ENCODE results near the gene PARVB. TPM values are rescaled to one million over a fixed set of nuclear protein-coding genes. Genes with fewer than 3 reads are reported as not detected.

Gene PARVB
- polyA plus RNA-seq, 1 donor (not counting 4 experiments of a cell fraction or from before 2014, with no cell fraction given): 10.5 TPM

GRCh38 chr22:44019846-44020245 is 4.3 kb upstream of the PARVB start:
- dilution Hi-C loops (cut with MboI; ENCODE audit: extremely low pct_ligation_motif_present, low sequenced_read_pairs): no loop called here
- DNase-seq (ENCODE audit: low read depth, low spot score): no peak
- H3K9ac ChIP-seq (ENCODE audit: control insufficient read depth, extremely low read depth, insufficient read depth, low read length): no peak overlapping the region
- H3K27ac ChIP-seq (ENCODE audit: control insufficient read depth, insufficient read depth, low read length): no peak overlapping the region
- no peak overlapping the region for H3K4me2 ChIP-seq (ENCODE audit: control insufficient read depth, extremely low read depth, insufficient read depth, low read depth, low read length)
- peaks cover 2% of the 10 kb centered on the region for H3K9me1 ChIP-seq (ENCODE audit: control insufficient read depth, extremely low read depth, insufficient read depth, low read length)
- H3K4me3 ChIP-seq (ENCODE audit: control insufficient read depth in 2 of 3, extremely low read depth in 1 of 3, insufficient read depth in 2 of 3, low read depth in 1 of 3, low read length in 3 of 3): no peak overlapping the region
- H3K36me3 ChIP-seq (ENCODE audit: control insufficient read depth in 2 of 2, extremely low read depth in 1 of 2, insufficient read depth in 2 of 2, low read length in 2 of 2): no peaks in the 10 kb centered on the region
- TF ChIP-seq EZH2 (IDR thresholded peaks at IDR 0.05; ENCODE audit: low read length): no peak
- TF ChIP-seq CTCF (optimal IDR thresholded peaks at IDR 0.05 in 1 of 3, IDR thresholded peaks at IDR 0.05 in 1 of 3, conservative IDR thresholded peaks at IDR 0.05 in 1 of 3; ENCODE audit: extremely low read depth in 1 of 3, insufficient read depth in 2 of 3, low read length in 3 of 3): no peak
- H3K79me2 ChIP-seq (ENCODE audit: control insufficient read depth, insufficient read depth, low read length): no peaks in the 10 kb centered on the region
- H3K27me3 ChIP-seq (ENCODE audit: control insufficient read depth, extremely low read depth, insufficient read depth, low read length): no peaks in the 10 kb centered on the region
- no peak for FAIRE-seq
- no peaks in the 10 kb centered on the region for H3K9me3 ChIP-seq (ENCODE audit: control insufficient read depth, low read depth, low read length)
- H2AFZ ChIP-seq (ENCODE audit: control insufficient read depth, low read length): no peak overlapping the region
- H3K4me1 ChIP-seq (ENCODE audit: control insufficient read depth, extremely low read depth, insufficient read depth, low read length): peaks cover 11% of the 10 kb centered on the region
- H4K20me1 ChIP-seq (ENCODE audit: control insufficient read depth, extremely low read depth, insufficient read depth, low read length): no peaks in the 10 kb centered on the region

- Histone ChIP-seq H3K9me1 (ENCODE audit: control insufficient read depth, extremely low read depth, insufficient read depth, low read length) (peaks cover 2% of the 10 kb centered on the region), H4K20me1 (ENCODE audit: control insufficient read depth, extremely low read depth, insufficient read depth, low read length) (no peaks in the 10 kb centered on the region), H3K27ac (ENCODE audit: control insufficient read depth, insufficient read depth, low read length) (no peak overlapping the region), H3K4me3 (ENCODE audit: control insufficient read depth in 2 of 3, extremely low read depth in 1 of 3, insufficient read depth in 2 of 3, low read depth in 1 of 3, low read length in 3 of 3) (no peak overlapping the region), H3K79me2 (ENCODE audit: control insufficient read depth, insufficient read depth, low read length) (no peaks in the 10 kb centered on the region), H3K9ac (ENCODE audit: control insufficient read depth, extremely low read depth, insufficient read depth, low read length) (no peak overlapping the region), H3K4me1 (ENCODE audit: control insufficient read depth, extremely low read depth, insufficient read depth, low read length) (peaks cover 11% of the 10 kb centered on the region), H3K36me3 (ENCODE audit: control insufficient read depth in 2 of 2, extremely low read depth in 1 of 2, insufficient read depth in 2 of 2, low read length in 2 of 2) (no peaks in the 10 kb centered on the region), H2AFZ (ENCODE audit: control insufficient read depth, low read length) (no peak overlapping the region), H3K9me3 (ENCODE audit: control insufficient read depth, low read depth, low read length) (no peaks in the 10 kb centered on the region), H3K4me2 (ENCODE audit: control insufficient read depth, extremely low read depth, insufficient read depth, low read depth, low read length) (no peak overlapping the region), H3K27me3 (ENCODE audit: control insufficient read depth, extremely low read depth, insufficient read depth, low read length) (peaks cover 7% of the 10 kb centered on the region)
- TF ChIP-seq EZH2 (IDR thresholded peaks at IDR 0.05; ENCODE audit: low read length) (no peak), CTCF (optimal IDR thresholded peaks at IDR 0.05 in 1 of 3, IDR thresholded peaks at IDR 0.05 in 1 of 3, conservative IDR thresholded peaks at IDR 0.05 in 1 of 3; ENCODE audit: extremely low read depth in 1 of 3, insufficient read depth in 2 of 3, low read length in 3 of 3) (no peak)
- DNase-seq (ENCODE audit: low read depth, low spot score) (no peak), FAIRE-seq (no peak)
- dilution Hi-C loops (cut with MboI; ENCODE audit: extremely low pct_ligation_motif_present, low sequenced_read_pairs): no loop called here
These were observed 3.1 kb upstream of the PARVB start for GRCh38 chr22:44020981-44021380.
